DMS114 treated with DMSO at 0.1 percent for 48 hours (cell line): Measurements from ENCODE around the gene CACNA2D3.
"Not testable (repeated sequence)": the region's sequence is repeated elsewhere in the genome, so short reads cannot be mapped to it uniquely, and the experiment has no call there.

Experiments
- DNase-seq: peaks from one replicate; lab custom pipeline; 2025; ENCODE audit not compliant: unreplicated experiment; lab: John Stamatoyannopoulos, UW

Gene CACNA2D3

DNA sequence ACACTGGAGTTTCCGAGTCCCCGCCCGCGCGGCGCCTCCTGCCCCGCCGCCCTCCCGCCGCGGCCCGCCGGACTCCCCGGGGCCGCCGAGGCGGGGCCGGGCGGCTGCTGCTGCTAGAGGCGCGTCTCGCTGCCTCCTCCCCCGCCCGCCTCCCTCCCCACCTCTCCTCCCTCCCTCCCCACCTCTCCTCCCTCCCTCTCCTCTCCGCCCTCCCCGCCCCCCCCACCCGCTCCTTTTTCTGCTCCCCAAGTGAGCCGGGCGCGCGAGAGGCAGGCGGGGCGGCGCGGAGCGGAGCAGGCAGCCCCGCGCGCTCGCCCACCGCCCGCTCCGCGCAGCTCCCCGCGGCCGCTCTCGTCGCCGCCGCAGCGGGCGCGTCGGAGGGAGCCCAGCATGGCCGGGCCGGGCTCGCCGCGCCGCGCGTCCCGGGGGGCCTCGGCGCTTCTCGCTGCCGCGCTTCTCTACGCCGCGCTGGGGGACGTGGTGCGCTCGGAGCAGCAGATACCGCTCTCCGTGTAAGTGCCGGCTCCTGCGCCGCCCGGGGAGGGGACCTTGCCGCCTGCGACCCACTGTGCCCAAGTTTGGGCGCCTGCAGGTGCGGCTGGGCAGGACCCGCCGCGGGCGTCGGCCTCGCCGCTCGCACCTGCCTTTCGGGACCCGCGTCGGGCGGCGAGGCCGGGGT, at the start of gene CACNA2D3:
Gene CACNA2D3 (plus strand): TSS at position 229 of the 679 bp plus-strand sequence.
- no peak for DNase-seq

GRCh38 chr3:54073386-54073785, 49.0 kb upstream of the CACNA2D3 start:
- no peak for DNase-seq

- no peak for DNase-seq
These were observed 43.0 kb upstream of the CACNA2D3 start for GRCh38 chr3:54079314-54079713.

DNA sequence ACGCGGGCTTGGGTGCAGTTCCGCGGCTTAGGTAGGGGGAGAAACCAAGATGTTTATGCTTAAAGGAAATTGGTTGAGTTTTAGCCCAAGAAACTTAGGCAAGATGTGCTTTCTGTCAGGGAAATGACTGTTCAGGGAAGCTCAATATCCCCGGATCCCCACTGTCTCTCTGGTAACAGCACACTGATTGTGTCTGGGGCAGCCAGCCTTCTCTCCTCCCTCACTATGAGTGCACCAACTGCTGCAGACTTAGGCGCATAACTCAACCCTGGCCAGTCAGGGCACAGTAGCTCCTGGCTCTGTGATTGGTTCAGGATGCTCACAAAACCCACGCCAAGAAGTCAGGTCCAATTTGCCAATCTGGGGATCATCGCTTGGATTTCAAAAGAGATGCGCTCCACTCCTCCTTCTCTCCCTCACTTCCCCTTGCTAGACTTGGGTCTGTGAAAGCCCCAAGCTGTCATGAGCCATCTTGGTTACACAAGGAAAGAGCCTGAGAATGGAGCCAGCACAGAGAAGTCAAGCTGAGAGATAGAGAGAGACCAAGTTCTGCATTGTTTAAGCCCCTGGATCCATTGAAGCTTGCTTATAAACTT, 42.5 kb upstream of the CACNA2D3 start:
- no peak for DNase-seq

DNA sequence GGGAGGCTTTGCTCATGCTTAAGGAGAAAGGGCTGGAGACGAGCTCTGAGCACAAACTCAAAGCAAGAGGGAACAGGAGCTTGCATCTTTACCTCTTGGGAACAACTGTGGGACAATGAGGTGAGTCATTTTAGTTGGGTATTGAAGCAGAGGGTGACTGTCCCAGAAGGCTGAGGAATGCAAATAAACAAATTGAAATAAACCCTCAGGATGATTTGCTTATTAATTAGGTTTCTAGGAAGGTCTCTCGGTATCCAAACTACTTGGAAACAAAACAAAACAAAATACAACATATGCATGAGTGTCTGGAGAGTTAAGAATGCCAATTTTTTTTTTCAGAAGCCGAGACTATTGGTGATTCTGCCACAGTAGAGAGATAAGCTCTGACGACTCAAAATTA, 38.4 kb upstream of the CACNA2D3 start:
- DNase-seq, result no peak

DNA sequence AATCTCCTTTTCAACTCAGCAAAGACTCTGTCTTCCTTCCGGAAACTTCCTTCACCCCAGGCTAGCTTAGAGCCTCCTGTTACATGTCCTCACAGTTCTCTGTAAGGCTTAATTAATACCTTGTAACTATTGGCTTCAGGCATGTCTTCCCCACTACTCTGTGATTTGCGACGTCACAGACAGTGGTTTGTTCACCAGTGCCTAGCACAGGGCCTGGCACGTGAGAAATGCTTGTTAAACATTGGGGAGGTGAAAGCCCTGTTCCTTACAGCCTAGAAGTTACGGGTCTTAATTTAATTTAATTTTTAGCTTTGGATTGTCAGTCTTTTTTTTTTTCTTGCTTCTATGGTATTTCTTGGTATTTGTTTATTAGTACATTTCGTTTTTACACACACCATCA, 36.4 kb upstream of the CACNA2D3 start:
- no peak for DNase-seq

- no peak for DNase-seq
These were observed 35.5 kb upstream of the CACNA2D3 start for GRCh38 chr3:54086652-54087405.

DNA sequence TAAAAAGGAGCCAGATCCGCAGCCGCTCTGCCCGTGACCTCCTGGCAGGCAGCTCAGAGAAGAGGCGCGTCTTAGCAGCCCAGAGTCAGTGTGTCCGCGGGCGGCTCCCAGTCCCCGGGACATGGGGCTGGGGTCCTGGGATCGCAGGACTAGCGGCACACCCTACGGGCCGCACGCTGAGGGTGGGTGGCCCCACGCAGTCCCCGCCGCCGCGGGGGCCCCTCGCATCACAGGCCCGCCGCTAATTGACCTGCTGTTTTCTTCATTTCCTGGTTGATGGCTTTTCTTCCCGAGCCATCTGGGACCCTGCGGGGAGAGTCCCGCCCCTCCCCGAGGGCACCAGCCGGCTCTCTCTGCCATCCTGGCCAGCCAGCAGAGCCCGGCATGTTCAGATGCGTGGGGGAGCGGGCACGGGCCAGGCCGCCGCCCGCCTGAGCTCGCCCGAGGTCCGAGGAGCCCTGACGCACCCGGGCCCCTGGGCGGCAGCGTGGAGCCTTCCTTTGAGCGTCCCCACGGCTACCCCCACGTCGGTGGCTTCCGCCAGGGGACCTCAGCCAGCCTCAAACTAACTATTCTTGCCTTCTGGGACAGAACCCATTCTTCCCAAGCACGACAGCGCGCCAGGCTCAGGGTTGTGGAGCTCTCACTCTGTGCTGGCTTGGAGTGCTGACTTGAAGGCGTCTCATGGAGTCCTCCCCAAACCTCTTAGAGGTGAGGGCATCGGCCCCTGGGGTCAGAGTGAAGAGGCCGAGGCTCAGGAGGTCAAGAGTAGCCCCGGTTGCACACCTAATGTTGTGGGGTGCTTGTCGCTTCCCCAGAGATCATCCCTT, 34.6 kb upstream of the CACNA2D3 start:
- DNase-seq, result no peak

GRCh38 chr3:54093491-54094248, 28.7 kb upstream of the CACNA2D3 start:
- no peak for DNase-seq

DNA sequence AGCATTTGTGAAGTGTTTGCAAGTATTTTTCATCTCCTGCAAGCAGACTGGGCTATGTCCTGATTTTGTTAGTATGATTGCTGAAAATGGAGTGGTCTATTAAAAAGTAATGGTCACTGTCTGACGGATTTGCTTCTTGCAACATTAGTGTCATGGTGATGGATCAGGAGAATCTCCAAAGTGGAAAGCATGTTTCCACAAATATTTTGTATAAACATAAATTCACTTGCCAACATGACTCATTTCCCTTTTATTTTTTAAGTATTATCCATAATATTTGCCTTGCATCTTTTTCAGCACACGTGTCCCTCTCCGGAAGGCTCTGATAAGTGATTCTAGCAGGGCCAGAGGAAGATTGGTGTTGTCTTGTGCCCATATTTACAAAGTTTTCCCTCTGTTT, 27.4 kb upstream of the CACNA2D3 start:
- DNase-seq, result no peak

- no peak for DNase-seq
These were observed 23.0 kb upstream of the CACNA2D3 start for GRCh38 chr3:54099381-54099780.

DNA sequence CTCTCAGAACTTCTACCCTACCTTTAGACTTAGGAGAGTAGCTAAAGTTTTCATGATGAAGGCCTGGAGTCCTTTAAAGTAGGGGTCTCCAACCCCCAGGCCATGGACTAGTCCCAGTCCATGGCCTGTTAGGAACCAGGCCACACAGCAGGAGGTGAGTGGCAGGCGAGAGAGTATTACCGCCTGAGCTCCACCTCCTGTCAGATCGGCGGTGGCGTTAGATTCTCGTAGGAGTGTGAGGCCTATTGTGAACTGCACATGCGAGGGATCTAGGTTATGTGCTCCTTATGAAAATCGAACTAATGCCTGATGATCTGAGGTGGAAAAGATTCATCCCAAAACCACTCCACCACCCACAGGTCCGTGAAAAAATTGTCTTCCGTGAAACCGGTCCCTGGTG, 18.3 kb upstream of the CACNA2D3 start:
- DNase-seq, result no peak

- DNase-seq, result not testable (repeated sequence)
These were observed 6.2 kb upstream of the CACNA2D3 start for GRCh38 chr3:54116129-54116528.

DNA sequence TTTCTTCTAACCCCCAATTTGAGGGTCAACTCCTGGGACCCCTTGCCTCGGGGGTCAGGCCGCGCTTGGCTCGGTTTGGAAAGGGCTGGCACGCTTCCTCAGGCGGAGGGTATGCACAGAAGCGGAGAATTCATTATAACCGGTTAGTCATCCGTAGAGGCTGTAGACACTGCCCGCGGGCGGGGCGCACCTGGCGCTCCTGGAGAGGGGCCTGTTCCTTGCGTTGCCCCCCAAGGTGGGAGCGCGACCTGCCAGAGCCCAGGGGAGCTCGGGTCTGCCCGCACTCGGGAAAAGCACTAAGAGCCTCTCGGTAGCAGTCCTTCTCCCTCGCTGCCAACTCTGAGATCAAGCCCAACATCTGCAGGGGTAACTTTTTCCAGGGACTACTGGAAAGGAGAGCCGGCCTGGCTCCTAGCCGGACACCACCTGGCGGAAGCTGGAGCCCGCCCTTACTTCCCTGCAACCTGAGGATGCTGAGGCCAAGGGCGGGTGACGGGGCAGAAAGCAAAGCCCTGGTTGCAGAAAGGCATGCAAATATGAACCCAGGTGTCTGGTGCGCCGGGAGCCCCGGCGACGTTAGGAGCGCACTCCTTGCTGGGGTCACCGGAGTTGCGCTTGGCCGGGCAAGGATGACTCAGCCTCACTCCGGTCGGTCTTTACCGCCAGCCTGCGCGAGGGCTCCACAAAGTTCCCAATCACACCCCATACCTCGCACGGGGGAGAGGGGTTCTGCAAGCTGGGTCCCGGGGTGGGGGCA, 1.5 kb upstream of the CACNA2D3 start:
- no peak for DNase-seq

GRCh38 chr3:54121414-54122323, 683 bp upstream of the CACNA2D3 start:
- no peak for DNase-seq

GRCh38 chr3:54123003-54123775, 837 bp downstream of the CACNA2D3 start:
- DNase-seq, result no peak

DNA sequence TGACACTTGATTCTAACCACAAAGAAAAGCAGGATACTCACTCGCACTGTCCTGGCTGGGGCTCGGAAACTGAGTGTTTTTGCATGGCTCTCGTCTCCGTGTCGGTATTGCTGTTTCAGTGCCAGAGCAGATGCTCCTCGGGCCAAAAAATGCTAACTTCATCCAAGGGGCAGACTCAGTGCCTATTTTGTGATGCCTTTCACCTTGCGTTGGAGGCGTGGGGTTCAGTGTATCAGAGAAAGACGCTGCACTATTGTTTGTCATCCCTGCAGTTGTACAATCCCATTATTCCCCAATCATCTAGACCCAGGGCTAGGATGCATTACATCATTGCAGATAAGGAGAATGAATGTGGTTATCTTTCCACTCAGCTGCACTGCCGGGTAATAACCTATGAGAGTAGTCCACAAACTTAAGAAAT, 1.4 kb downstream of the CACNA2D3 start:
- no peak for DNase-seq

DNA sequence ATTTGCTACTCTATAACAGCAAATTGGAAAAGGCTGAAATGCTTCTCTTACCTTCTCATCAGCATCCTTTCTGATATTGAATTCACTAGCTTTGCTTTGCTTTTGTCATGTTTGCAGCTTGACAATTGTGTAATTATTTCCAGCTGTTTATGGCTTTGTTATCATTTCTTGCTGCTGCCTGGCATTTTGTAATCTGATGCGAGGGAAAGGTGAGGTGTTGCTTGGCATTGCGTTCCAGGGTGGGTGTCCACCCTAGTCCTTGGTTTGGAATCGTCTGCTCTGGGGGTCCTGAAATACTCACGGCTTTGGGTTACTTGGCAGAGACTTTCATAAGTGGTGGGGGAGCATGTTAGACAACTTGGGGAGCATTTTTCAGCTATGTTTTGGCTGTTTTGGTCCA, 2.9 kb downstream of the CACNA2D3 start:
- DNase-seq, result no peak
